DMS79 treated with DMSO at 0.1 percent for 48 hours (cell line): Measurements from ENCODE around the gene CRNKL1.

ENCODE experiments used
- DNase-seq: peaks from one replicate; lab custom pipeline; 2025; lab: John Stamatoyannopoulos, UW

Gene CRNKL1

DNA sequence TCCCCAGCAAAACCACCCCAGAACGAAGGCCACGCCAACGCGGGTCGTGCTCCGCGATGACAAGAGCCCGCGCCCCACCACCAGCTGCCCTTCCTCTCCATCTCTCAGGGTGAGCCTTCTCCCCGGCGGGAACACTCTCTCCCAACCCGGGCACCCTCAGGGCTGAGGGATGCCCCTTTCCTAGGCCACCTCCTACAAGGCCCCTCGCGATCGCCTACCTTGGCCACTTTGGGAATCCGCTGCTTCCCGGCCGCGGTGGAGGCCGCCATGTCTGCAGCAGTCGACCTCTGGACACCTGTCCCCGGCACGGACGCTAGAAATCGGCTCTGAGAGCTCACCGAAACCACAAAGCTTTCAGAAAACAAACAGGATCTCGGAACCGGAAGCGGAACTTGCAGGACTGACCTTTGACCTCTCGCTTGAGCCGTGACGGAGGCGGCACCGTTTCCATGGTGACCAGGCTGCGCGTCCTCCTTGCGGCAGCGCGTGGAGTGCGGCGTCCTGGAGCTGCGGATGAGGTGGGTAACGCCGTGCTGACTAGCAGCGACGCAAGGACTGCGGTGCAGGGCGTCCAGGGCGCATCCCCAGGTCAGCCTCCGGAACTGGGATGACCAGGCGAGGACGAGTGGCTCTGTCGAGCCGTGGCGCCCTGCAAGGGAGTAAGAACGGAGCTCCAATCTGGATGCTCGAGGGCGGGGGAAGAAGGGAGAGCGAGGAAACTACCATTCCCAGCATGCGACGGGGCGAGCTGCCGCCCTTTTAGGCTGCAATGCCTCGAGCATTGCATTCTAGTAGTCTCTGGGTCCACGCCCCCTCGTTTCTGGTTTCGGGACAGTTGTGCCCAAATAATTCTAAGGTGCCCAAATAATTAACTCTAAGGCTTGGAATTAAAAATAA lies at the start of gene CRNKL1, which contains the start of gene CFAP61:
TSS of gene CRNKL1 (minus strand) at position 393 of the 897 bp plus-strand sequence. CDS start at position 269, 124 bp downstream.
TSS of gene CFAP61 (plus strand) at position 459 of the 897 bp plus-strand sequence. CDS start 4,122 bp downstream, outside the sequence.
- DNase-seq: peak; percentile 91

DNA sequence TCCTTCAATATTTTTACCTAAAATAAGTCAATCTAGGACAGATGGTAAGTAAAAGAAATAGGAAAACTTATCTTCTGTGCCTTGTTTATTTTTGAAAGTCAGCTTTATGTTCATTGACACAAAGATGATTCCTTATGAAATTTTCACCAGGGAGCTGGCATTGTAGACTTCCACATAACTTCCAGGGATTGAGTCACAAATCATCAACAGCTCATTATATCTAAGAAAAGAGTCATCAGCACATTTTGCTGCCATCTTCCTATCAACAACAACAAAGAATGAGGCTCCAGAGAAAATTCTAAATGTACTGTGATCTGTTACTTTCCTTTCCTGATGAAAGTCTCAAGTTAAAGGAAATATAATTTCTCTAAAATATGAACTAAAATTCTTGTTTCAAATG lies 48.6 kb upstream of the CRNKL1 start:
- DNase-seq: no peak

DNA sequence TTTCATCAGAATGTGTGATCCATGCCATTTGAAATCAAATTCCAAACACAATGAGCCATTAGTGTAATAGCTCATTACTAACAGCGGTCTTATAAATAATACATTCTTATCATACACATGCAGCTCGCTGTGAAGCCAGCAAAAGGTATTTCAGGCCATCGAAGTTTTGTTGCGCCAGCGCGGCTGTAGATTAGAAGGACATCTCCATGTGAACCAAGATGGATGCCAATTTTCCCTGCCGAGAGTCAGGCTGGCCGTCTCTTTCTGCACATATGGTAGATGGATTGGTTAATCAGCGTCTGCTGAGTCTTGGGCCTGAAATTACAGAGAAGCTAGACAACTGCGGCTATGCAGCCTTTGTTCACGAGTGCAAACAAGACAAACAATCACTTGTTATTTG lies 44.2 kb upstream of the CRNKL1 start:
- DNase-seq: no peak

DNA sequence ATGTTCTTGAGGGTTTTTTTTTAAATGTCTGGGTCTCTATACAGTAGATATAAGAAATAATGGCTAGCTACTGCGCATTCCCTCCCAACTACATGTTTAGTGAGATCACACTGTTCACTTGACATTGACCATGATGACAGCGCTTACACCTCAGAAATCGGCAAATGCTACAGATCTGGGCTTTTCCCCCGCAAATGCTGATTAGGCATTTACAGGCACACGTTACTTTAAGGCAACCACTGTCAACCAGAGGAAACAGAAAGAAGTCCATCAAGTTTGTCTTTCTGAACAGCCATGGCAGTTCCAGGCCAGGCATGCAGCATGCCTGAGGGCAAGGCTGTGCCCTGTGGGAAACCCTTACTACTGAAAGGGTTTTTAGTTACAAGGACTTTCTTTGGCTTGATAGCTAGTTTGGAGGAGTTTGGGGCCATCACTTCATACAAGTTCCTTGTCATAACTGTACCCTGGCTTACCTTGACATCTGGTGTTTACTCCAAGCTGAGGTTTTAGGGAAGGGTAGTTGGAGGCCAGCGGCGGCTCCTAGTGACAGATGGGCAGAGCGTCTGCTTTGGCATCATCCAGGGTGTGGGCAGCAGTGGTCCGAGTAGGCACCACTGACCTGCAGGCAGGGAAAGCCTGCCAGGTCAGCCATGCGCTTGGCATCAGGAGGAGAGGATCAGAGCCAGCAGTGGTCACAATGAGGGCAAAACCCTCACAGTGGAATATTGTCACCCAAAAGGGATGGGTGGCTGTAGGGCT lies 43.0 kb upstream of the CRNKL1 start:
- no peak for DNase-seq

DNA sequence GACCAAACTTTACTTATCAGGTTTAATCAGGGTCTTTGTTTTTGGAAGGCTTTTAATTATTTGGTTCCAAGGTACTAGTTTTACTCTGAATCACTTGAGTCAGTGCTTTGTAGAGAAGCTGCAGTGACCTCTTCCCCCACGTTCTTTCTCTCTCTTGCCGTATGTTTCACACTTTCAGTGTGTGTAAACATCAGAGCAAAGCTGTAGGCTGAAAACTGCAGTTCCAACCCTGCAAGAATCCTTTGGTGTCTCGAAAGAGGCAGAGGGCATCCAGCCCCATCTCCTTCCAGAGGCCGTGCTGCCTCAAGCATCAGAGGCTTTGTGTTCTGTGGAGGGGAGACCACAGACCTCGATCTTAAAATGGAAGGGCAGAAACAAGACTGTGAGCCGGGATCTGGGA lies 42.1 kb upstream of the CRNKL1 start:
- no peak for DNase-seq

DNA sequence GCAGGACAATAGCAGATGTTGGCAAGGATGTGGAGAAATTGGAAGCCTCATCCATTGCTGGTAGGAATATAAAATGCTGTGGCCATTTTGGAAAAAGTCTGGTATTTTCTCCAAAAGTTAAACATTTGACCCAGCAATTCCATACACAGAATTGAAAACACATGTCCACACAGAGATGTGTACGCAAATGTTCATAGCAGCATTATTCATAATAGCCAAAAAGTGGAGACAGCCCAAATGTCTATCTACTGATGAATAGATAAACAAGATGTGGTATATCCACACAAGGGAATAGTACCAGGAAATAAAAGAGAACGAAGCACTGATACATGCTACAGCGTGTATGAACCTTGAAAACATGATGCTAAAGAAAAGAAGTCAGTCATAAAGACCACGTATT lies 40.6 kb upstream of the CRNKL1 start:
- DNase-seq: no peak

DNA sequence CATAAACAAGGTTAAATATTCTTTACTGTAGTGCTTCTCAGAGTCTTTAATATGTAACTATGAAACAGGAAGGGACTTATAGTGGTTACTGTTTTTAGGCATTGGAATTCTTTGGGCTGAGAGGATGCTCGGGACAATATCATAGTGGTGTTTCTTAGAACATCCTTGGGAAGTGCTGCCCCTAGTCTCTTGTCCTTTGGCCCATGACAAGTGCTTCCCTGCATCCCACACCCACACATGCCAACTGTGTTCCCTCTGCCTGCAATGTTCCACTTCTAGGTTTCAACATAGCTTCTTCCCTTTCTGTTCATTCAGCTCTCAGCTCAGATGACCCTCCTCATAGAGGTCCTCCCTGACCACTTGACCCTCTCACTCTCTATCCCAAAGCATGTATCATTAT lies 37.7 kb upstream of the CRNKL1 start:
- DNase-seq: no peak

DNA sequence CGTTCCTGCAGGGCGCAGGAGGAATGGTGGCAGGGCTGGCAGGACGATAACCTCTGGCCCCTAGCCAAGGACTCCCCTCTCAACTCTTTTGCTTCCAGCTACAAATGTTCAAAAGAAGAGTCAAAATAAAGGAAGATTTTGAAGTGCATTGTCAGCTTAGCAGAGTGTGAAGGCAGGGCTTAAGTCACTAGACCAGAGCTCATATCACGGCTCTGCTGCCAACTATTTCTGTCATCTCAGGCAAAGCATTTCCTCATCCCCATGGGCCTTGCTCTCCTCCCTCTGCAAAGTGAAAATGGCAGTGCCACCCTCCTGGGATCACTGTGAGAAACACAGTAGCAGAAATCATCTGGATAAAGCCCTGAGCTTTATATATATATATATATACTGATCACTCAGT lies 36.8 kb upstream of the CRNKL1 start:
- DNase-seq: no peak

DNA sequence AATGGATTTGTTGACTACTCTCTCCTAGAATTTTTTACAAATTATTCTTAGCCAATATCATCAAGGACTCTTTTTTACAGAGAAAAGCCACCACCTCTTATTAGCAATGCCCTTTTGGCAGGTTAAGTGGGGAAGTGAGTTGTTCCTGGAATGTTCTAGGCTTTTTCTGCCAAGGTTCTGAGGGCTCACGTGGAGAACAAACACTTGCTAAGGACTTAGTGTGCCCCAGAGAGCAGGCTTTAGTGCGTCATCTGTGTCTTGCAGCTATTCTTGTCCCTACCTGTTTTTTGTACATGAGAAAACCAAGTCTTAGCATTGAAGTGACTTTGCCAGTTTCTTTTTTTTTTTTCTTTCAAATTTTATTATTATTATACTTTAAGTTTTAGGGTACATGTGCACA lies 33.5 kb upstream of the CRNKL1 start:
- peak; percentile 47 for DNase-seq

DNA sequence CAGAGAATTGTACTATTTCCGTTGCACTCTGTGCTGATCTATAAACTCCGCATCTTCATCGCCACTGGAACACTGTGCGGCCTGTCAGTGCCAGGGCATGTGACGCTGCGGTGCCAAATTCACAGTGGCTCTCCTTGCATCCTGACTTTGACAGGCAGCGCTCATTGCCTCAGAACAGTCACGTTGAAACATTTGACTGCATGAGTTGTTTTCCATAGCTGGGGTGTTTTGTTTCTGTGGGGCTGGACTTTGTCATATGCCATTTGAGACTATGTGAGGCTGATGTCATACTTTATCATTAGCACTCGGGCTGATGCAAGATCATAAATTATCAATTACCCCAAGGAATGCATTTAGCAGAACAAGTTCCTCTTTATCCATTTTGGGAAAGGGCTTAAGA lies 32.8 kb upstream of the CRNKL1 start:
- no peak for DNase-seq

DNA sequence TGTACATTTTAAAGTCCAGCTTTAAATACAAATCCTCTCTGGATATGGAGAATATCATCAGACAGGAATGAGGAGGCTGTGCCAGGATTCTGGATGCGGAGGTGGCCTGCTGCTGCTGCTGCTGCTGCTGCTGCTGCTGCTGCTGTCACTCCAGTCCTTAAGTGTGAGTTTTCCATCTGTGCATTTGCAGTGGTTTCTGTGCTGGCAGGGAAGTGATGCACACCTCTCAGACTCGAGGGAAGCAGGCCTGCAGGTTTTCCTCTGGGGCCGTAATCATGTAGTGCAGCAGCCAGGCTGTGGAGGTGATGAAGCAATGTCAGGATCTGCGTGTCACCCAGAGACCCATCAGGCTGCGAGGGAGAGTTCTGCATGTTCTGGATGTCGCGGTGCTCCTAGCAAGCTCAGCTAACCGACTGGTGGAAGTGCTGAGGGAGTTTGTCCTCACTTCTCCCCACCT lies 32.1 kb upstream of the CRNKL1 start:
- no peak for DNase-seq

DNA sequence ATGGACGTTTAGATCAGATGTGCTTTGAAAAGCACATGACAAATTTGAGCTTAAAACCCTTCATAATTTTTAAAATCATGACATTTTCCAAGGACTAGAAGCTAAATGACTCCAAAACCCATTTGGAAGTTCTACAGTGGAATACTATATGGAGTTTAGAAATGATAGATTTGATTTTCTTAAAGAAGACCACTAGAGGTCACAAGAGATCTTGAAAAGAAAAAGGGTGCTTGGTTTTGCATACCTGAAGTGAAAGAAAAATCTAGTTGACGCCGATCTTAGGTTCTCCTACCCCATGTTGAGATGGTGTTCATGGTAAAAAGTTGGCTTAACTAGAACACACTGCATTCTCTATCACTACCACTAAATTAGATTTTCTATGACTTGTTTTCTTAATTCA lies 31.5 kb upstream of the CRNKL1 start:
- DNase-seq: peak; percentile 82

DNA sequence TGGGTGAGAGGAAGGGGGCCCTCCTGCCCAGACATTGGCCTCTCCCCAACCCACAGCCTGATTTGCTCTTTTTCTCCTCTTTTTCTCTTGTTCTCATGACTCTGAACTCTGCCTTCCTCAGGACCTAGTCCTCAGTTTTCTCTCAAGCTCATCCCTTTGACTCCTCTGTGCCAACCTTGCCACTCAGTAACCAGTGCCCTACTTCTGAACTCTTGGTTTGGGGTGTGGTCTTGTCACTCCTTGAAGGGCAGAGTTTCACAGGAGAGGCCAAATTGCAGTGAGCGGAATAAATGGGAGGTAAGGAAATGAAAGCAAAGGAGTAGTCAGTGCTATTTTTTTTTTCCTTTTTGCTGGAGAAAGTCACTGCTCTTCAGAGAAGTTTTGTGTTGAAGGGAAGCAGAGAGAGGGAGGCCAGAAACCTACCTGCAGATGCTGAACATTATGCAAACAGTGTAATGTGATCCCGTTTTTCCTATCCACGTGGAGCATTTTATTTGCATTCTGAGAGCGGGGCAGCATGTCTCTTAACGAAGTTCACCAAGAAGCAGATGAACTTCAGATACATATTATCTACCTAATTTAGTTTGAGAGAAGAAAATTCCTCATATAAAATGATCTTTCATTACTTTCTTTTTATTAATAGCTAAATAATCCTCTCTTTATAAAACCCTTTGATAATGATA lies 27.0 kb upstream of the CRNKL1 start:
- DNase-seq: peak; percentile 14

DNA sequence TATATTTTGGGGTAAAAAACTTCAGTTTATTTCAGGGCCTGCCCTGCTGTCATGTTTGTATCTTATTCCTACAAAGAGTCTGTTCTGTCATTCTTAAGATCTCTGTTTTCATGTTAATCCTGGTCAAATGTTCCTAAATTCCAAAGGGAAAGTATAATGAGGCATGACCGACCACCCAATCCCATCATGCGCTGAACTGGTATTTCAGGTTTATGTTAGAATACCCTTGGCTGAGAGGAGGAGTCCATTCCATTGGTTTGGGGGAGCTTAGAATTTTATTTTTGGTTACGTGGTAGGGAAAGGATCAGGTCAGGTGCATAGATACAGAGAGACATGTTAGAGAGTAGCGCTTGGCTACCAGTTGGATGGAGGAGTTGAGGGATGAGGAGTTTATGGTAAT lies 25.8 kb upstream of the CRNKL1 start:
- no peak for DNase-seq

DNA sequence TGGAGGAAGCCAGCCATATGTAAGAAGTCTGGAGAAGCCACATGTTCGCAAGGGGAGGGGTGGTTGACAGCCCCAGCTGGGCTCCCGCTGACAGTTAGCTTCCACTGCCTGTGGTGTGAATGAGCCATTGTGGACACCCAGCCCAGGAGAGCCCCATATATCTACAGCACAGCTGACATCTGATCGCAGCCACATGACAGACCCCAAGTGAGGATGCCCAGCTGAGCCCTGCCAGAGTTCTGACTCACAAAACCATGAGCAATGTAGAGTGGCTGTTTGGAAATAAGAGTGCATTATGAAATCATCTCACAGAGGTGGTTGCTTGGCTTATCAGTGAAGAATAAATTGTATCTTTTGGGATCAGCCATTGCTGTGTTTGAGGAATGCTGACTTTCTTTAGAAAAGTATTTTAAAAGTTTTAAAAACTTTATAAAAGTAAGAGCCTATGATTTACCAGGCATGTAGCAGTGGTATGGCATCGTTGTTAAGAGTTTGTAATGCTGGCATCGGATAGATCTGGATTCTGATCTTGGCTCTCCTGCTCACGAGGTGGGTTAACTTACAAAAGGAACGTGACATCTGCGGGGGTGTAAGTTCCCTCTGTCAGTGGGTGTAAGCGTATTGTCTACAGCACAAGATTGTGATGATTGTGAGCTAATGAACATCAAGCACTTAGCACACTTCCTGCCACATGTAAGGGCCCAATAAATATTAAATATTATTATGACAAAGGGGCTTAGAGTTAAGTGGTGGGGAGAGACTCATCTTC lies 24.2 kb upstream of the CRNKL1 start:
- DNase-seq: no peak

DNA sequence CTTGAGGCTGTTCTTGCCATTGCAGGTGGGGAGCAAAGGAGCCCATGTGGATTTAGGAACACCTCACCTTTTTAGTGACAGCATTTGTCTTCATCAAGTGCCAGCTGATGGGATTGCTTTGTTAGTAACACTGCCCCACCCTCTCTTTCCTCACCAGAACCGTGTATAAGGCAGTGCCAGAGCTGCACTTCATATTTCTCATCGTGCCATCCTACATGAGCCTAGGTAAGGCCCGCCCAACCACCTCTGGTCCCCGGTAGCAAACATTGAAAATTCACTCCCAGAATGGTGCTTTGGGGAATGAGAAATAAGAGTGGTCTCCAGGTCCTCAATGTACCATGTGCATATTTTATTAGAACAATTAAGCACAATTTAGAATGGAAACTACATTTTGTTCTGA lies 22.8 kb upstream of the CRNKL1 start:
- no peak for DNase-seq

DNA sequence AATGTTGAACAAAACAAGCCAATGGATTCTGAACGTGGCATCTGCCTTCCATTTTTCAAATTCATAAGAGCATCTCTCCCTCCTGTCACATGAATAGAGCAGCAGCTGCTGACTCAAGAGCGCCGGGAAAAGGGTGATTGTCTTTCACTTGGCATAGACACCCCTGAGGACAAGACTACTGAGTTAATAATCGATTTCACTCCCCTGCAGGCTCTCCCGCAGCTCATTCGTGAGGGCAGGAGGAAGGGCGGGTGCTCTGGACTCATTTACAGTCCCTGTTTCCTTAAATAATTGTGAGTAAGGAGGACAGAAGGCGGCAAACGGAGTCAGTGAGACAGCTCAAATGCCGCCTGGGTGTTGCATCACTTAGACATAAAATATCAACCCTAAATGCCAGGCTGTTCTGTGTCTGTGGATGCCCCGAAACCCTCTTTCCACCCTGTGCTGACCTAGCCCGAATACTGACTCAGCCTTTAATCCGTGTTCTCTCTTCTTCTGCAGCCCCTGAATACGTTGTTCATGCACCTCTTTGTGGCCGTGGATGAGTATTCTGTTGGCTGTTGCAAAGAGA lies 21.6 kb upstream of the CRNKL1 start:
- no peak for DNase-seq

DNA sequence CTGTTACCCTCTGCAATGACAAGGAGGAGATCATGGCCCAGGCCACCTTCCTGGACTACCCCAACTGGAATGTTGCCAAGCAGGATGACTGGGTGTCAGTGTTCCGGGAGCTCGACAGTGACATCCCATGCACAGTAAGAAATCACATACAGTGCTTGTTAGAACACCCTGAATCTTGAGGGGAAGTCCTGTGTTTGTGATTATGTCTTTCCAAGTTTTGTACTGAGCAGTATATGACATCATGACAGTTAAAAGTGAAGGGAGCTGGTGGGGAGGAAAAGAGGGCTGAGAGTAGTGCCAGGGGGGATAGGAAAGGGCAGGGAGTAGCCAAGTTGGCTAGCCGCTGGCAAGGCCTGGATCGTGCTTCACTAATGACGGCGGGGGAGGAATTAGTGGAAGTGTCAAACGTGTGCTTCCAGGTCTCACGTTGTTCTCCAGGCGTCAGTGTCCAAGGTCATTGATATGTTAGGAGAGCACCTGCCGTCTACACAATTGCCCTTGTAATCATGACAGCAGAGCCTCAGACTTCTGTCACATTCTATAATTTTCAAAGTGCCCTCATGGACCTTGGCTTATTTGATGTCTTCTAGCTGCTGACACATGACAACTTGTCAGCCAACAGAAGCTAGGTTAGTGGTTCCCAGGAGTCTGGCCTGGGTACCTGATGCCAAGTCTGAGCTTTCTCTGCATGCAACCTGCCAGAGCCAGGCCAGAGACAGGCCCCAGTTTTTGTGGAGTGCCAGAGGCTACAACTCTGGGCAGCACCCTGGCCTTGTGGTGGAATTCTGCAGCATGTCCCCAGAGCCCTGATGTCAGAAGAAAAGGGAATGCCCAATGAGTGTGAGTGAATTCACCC lies 18.8 kb upstream of the CRNKL1 start:
- DNase-seq: no peak

DNA sequence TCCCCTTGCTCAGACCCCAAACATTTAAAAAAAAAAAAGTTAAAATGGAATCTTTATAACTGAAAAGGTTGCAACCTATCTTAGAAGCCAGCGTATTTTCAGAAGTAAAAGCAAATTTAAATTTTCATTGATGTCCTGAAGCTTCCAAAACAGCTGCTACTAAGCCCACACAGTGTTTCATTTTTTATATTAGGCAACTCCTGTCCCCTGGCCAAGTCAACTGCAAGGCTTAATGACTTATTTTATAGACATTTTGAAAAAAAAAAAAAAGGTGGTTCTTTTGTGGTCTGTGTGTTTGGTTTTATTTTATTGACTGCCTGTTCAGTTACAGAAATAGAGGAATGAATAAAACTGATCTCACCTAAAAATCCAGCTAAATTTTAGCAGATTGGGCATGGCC lies 13.1 kb upstream of the CRNKL1 start:
- DNase-seq: no peak

DNA sequence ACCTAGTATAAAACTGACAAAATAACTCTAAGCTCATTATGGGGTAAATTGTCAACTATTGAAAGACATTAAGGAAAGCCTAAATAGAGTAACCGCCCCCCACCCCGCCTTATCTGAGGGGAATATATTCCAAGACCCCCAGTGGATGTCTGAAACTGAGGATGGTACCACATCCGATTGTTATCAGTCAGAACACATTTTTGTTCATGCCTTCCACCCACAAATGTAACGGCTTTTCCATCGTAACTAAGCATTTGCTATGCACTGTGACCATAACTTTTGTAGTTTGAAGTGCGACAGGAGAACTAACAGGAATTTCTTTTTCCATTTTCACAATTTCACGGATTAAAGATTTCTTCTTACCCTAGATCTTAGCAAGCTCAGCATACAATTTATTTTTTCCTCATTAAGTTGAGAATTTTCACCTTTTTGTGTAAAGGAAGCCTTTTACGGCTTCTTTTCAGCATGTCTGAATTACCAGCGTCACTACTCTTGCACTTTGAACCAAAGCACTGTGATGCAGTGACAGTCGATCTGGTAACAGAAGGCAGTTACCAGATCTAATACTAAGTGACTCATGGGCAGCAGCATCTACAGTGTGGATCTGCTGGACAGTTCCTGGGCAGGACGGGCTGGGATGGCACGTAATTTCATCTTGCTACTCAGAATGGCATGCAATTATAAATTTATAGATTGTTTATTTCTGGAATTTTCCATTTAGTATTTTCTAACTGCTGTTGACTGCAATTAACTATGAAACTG lies 11.9 kb upstream of the CRNKL1 start:
- DNase-seq: no peak
